Superior temporal gyrus (tissue), 1 donor: Measurements from ENCODE around the gene FRMD1.

Experiments used
- DNase-seq: peaks from one replicate; pipeline ENCODE4 v3.0.0-alpha.2; 2016; ENCODE audit errors: extremely low spot score

FRMD1 gene

GRCh38 chr6:168055696-168056489 lies 23.1 kb downstream of the FRMD1 start:
- no peak for DNase-seq

GRCh38 chr6:168054765-168055560 lies 24.0 kb downstream of the FRMD1 start:
- DNase-seq, result no peak

- no peak for DNase-seq
Observed at GRCh38 chr6:168053957-168054471, 25.0 kb downstream of the FRMD1 start.

GRCh38 chr6:168053086-168053956 lies 25.7 kb downstream of the FRMD1 start:
- DNase-seq, result no peak

GRCh38 chr6:168052291-168052891 lies 26.6 kb downstream of the FRMD1 start:
- DNase-seq, result no peak

GRCh38 chr6:168051648-168052047 lies 27.4 kb downstream of the FRMD1 start:
- DNase-seq, result no peak

- no peak for DNase-seq
Observed at GRCh38 chr6:168050881-168051586, 28.0 kb downstream of the FRMD1 start.

GRCh38 chr6:168050225-168050880 lies 28.7 kb downstream of the FRMD1 start:
- no peak for DNase-seq

GRCh38 chr6:168049706-168050224 lies 29.2 kb downstream of the FRMD1 start:
- no peak for DNase-seq

- no peak for DNase-seq
Observed at GRCh38 chr6:168049277-168049676, 29.7 kb downstream of the FRMD1 start.

GRCh38 chr6:168048724-168049025 lies 30.3 kb downstream of the FRMD1 start:
- no peak for DNase-seq

- peak; percentile 93 for DNase-seq
Observed at GRCh38 chr6:168047841-168048723, 30.9 kb downstream of the FRMD1 start.

- no peak for DNase-seq
Observed at GRCh38 chr6:168046696-168047095, 32.3 kb downstream of the FRMD1 start.

- DNase-seq, result no peak
Observed at GRCh38 chr6:168045706-168046620, 33.0 kb downstream of the FRMD1 start.

GRCh38 chr6:168045141-168045691 lies 33.8 kb downstream of the FRMD1 start:
- no peak for DNase-seq

GRCh38 chr6:168044521-168045130 lies 34.4 kb downstream of the FRMD1 start:
- DNase-seq, result no peak

GRCh38 chr6:168043848-168044415 lies 35.1 kb downstream of the FRMD1 start:
- no peak for DNase-seq
